Measurements from ENCODE around the gene MRPL21. TPM values are rescaled to one million over a fixed set of nuclear protein-coding genes. Genes with fewer than 3 reads are reported as not detected.

The MRPL21 gene
- 10 to 100 TPM in 11 of 12 donors, not detected in 1; 31.4 to 49.1 (median 44.6) TPM for polyA plus RNA-seq (ENCODE audit: insufficient read length in 12 of 12)
- long read RNA-seq, donor 1, transcript MRPL21-201 (7 exons, 683 nt): major isoform, 52 of 64 reads
- long read RNA-seq, donor 1, transcript MRPL21-202 (7 exons, 662 nt): minor isoform, 5 of 64 reads
- long read RNA-seq, donor 1, partial matches to known transcripts: 5 of 64 reads
- long read RNA-seq, donor 1, other reads (novel, unspliced or antisense): 0 of 64 reads
- long read RNA-seq, donor 2, transcript MRPL21-202 (7 exons, 662 nt): minor isoform, 5 of 37 reads
- long read RNA-seq, donor 2, transcript MRPL21-201 (7 exons, 683 nt): major isoform, 30 of 37 reads
- long read RNA-seq, donor 2, partial matches to known transcripts: 0 of 37 reads
- long read RNA-seq, donor 2, other reads (novel, unspliced or antisense): 0 of 37 reads
- long read RNA-seq, donor 3, transcript MRPL21-201 (7 exons, 683 nt): major isoform, 19 of 21 reads
- long read RNA-seq, donor 3, partial matches to known transcripts: 0 of 21 reads
- long read RNA-seq, donor 3, other reads (novel, unspliced or antisense): 0 of 21 reads
- long read RNA-seq, donor 4, transcript MRPL21-201 (7 exons, 683 nt): major isoform, 19 of 22 reads
- long read RNA-seq, donor 4, partial matches to known transcripts: 0 of 22 reads
- long read RNA-seq, donor 4, other reads (novel, unspliced or antisense): 0 of 22 reads
- long read RNA-seq, donor 5: 0 reads
- long read RNA-seq, donor 6, transcript MRPL21-201 (7 exons, 683 nt): major isoform, 11 of 15 reads
- long read RNA-seq, donor 6, partial matches to known transcripts: 0 of 15 reads
- long read RNA-seq, donor 6, other reads (novel, unspliced or antisense): 0 of 15 reads
- long read RNA-seq, donor 7, transcript MRPL21-202 (7 exons, 662 nt): minor isoform, 7 of 28 reads
- long read RNA-seq, donor 7, transcript MRPL21-201 (7 exons, 683 nt): major isoform, 18 of 28 reads
- long read RNA-seq, donor 7, partial matches to known transcripts: 0 of 28 reads
- long read RNA-seq, donor 7, other reads (novel, unspliced or antisense): 0 of 28 reads
- long read RNA-seq, donor 8, transcript MRPL21-202 (7 exons, 662 nt): minor isoform, 10 of 60 reads
- long read RNA-seq, donor 8, transcript MRPL21-201 (7 exons, 683 nt): major isoform, 47 of 60 reads
- long read RNA-seq, donor 8, partial matches to known transcripts: 0 of 60 reads
- long read RNA-seq, donor 8, other reads (novel, unspliced or antisense): 0 of 60 reads
- long read RNA-seq, donor 9, transcript MRPL21-201 (7 exons, 683 nt): major isoform, 18 of 23 reads
- long read RNA-seq, donor 9, partial matches to known transcripts: 0 of 23 reads
- long read RNA-seq, donor 9, other reads (novel, unspliced or antisense): 0 of 23 reads
- long read RNA-seq, donor 10, transcript MRPL21-201 (7 exons, 683 nt): major isoform, 29 of 36 reads
- long read RNA-seq, donor 10, partial matches to known transcripts: 0 of 36 reads
- long read RNA-seq, donor 10, other reads (novel, unspliced or antisense): 0 of 36 reads
- long read RNA-seq, donor 11, transcript MRPL21-201 (7 exons, 683 nt): major isoform, 18 of 23 reads
- long read RNA-seq, donor 11, transcript MRPL21-202 (7 exons, 662 nt): minor isoform, 5 of 23 reads
- long read RNA-seq, donor 11, partial matches to known transcripts: 0 of 23 reads
- long read RNA-seq, donor 11, other reads (novel, unspliced or antisense): 0 of 23 reads

DNA sequence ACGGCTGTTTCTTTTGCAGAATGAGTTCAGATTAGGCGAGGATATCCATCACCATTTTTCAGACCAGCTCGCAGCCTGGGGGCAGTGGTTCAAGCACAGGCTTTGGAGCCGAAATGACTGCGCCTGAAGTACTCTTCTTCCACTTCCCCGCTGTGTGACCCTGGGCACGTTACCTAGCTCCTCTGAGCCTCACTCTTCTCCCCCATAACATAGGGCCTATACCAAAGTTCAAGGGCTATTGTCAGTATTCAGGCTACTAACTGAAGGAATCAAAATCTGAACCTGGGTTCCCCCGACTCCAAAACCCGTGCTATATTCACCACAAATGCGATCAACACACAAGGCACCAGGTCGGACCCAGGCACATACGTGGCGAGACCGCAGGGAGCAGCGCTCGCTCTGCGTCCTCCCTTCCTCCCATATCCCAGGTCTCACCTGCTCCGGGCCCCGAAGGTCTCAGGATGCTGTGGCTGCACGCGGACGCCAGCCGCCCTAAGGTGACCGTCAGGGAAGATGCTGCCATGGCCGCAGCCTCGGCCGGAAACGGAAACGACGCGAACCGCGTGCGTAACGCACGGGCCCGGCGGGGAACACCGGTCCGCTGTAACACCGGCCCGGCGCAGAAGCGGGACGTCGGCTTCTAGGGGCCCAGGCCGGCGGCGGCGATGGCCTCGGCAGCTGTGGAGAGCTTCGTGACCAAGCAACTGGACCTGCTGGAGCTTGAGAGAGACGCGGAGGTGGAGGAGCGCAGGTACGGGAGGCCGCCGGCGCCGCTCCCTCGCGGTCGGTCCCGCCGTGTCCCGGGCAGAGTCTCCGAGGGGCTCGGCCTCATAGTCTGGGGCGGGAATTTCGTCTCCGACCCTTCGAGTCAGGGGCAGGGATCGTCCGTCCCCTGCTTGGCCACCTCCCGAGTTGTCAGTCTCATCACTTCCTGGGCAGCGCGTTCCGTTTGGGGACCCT lies at the start of gene MRPL21, which contains the start of gene IGHMBP2:
MRPL21 (minus strand) TSS at position 545 of the 960 bp plus-strand sequence; CDS start at position 523, 22 bp downstream.
IGHMBP2 (plus strand) TSS at position 604 of the 960 bp plus-strand sequence; CDS start at position 666, 62 bp downstream.
- peak; percentile 92 for DNase-seq

DNA sequence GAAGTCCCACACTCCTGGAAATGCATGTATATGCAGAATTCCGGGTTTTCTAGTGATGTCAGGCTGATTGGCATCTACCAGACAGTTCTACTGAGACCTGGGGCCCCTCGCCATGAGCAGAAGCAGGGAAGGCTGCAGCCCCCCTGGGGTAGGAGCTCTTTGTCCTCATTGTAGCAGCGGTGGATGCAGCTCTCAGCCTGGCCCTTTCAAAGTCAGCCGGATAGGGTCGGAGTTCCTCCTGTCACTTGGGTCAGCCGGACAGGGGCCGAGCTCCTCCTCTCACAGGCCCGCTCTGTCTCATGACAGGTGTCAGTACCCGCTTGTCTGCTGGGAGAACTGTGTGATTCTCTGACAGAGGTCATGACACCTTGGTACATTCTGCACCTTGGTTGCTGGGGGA lies 47.1 kb upstream of the MRPL21 start:
- no peak for DNase-seq

DNA sequence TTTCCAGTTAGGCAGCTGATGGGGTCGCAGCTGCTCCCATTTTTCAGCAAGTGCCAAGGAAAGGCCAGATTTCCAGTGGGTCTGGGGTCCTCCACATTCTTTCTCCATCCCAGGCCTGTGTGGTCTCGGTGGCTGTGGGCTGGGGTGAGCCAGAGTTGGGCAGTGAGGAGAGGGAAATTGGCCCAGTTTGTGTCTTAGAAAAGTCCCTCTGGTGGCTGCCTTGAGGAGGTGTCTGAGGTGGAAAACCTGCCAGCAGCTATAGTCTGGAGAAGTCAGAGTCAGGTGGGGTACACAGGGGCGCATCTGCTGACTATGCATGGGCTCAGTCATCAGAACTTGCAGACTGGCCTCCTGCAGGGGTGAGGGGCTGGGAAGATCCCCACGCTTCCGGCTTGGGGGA lies 46.6 kb upstream of the MRPL21 start:
- DNase-seq: no peak

DNA sequence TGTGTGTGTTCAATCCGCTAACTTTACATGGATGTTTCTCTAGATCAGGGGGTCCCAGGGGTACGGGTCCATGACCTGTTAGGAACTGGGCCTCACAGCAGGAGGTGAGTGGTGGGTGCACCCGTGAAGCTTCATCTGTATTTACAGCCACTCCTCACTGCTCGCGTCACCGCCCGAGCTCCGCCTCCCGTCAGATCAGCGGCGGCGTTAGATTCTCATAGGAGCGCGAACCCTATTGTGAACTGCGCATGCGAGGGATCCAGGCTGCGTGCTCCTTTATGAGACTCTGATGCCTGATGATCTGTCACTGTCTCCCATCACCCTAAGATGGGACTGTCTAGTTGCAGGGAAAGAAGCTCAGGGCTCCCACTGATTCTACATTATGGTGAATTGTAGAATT lies 45.3 kb upstream of the MRPL21 start:
- no peak for DNase-seq

DNA sequence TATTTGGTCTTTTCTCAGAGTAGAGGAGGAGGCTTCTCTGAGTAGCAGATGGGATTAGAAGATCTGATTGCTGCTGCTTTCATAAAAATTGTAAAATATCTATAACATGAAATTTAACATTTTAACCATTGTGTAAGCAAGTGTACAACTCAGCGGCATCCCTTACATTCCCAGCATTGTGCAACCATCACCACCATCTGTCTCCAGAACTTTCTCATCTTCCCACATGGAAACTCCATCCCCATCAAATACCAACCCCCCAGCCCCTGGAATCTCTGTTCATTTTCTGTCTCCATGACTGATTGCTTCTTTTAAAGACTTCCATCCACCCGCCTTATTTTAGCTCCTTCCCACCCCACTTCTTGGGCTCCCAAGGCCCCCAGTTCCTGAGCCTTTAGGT lies 44.9 kb upstream of the MRPL21 start:
- DNase-seq: no peak

DNA sequence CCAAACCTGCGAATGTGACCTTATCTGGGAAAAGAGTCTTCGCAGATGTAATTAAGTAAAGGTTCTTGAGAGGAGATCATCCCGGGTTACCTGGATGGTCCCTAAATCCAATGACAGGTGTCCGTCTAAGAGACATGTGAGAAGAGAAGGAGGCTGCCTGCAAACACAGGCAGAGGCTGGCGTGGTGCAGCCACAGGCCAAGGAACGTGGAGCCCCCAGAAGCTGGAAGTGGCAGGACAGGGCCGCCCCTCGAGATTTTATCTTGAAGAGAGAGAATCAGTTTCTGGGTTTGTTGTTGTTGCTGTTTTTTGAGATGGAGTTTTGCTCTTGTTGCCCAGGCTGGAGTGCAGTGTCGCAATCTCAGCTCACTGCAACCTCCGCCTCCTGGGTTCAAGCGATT lies 43.5 kb upstream of the MRPL21 start:
- DNase-seq: no peak

DNA sequence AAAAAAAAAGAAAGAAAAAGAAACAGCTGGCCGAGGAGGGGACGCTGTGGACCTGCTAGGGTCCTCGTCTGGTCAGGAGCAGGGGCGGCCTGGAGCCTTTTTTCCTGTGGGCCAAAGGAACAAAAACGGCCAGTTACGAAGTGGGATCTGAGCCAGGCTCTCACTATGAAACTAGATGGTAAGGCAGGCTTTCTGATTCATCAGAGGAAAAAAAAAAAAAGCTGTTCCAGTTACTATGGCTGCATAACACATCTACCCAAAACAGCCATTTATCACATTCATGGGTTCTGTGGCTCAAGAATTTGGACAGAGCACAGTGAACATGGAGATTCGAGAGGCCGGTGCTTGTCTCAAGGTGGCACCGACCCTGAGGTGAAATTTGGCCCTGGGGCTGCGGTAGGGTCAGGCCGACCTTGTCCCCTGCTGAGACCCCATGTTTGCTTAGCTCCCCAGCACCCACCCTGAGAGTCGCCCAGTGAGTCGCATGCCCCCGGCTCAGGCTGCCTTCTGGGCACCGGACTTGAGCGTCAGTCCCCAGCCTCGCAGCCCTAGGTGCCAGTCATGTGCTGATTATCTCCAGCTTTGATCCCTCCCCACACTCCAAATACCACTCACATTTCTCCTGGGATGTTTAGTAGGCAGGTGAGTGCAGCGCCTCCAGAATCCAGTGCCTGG lies 42.9 kb upstream of the MRPL21 start:
- DNase-seq: peak; percentile 48

DNA sequence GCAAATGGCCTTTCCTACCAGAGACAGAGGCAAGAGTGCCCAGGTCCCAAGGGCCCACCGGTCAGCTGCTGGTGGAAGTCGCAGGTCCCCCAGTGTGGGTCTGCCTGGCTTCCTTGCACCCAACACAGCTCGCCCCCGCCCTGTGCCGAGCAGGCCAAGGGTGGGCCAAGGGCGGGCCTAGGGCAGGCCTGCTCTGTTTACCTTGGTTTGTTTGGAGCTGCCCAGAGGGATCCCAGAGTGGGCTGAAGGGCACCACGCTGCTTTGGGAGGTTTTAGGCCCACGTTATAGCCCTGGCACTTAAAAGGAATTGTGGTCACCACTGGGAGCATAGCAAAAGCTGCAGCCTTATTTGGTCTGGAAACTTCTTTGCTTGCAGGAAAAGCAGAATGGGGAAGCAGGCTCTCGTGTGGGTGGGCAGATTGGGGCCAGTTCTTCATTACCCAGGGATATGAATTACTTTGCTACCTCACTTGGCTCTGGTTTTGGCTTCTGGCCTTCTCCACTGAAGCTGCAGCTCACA lies 39.2 kb upstream of the MRPL21 start:
- peak; percentile 55 for DNase-seq

DNA sequence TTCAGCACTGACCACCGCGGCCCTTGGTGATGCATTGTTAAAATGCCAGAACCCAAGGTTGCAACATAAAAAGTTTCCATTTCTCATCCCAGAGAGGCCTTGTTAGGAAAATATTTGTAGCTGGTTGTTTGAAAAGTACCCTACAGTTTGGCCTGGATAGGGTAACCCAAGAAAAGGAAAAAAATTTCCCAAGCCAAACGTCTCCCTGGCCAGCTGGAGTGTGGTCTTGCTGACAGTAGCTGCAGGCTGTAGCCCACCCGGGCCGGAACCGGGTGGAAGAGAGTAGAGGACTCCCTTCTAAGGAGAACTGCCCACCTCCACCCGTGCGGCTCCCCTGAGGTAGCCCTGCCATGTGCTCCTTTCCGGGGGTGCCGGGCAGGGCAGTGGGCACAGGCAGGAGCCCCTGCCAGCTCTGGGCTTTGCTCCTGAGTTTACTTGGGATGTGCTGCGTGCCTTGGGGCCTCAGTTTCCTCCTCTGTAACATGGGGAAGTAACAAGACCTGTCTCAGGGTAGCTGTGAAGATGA lies 38.5 kb upstream of the MRPL21 start:
- DNase-seq: no peak

DNA sequence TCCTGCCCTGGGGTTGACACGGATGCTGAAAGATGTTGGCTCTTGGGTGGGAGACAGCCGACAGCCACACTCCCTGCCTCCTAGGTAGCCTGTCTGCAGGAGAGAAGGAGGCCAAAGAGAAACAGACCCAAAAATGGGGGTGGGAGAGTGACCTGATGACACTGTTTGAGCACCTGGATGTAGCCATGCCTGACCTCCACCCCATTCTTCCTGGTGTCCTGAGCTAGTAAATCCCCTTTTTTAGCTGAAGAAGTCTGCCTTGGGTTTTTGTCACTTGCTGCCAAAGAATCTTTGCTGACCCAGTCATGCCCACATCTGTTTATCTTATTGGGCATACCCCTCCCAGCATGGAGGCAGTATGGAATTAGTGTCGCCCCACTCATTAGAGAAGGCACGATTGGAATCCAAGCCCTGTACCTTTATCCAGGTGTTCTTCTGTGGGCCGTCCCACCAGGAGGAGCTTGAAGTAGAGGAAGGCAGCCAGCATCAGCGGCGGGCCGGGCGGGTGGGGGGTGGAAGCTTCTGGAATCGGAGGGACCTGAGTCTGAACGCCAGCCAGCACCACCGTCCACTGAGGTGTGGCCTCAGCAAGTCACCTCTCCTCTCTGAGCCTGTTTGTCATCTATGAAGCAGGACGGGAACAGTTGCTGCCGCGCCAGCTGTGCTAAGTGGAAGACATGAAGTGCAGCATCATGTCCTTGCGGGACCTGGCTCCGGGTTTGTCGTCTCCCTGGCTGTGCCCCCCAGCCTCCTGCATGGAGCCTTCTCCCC lies 37.9 kb upstream of the MRPL21 start:
- DNase-seq: no peak

DNA sequence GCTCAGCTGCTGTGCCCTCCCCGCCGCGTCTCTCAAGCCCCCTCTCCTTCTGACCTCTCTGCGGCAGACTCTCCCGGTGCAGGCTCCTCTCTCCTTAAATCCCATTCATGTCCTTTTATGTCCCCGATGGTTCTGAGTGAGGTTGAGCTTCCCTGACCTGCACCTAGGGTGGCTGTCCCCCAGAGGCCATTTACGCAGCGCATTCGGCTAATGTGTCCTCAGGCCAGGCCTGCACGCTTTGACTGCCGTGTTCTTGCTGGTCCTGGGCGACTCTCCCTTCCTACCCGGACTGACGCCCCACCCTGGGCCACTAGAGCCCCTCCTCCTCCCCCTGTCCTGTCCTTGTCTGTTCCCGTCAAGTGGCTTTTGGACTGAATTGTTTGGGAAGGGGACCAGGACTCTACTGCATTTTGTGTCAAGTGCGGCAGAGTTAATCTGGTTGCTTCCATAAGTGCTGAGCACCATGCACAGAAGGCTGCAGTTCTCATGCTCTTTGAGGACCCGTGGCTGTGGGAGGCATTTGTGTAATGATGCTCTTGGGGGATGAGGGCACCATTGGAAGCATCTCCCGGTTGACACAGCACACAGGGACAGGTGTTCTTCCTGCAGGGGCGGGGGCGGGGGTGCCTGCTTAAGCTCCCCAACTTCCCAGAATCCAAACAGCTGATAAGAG lies 37.2 kb upstream of the MRPL21 start:
- no peak for DNase-seq

DNA sequence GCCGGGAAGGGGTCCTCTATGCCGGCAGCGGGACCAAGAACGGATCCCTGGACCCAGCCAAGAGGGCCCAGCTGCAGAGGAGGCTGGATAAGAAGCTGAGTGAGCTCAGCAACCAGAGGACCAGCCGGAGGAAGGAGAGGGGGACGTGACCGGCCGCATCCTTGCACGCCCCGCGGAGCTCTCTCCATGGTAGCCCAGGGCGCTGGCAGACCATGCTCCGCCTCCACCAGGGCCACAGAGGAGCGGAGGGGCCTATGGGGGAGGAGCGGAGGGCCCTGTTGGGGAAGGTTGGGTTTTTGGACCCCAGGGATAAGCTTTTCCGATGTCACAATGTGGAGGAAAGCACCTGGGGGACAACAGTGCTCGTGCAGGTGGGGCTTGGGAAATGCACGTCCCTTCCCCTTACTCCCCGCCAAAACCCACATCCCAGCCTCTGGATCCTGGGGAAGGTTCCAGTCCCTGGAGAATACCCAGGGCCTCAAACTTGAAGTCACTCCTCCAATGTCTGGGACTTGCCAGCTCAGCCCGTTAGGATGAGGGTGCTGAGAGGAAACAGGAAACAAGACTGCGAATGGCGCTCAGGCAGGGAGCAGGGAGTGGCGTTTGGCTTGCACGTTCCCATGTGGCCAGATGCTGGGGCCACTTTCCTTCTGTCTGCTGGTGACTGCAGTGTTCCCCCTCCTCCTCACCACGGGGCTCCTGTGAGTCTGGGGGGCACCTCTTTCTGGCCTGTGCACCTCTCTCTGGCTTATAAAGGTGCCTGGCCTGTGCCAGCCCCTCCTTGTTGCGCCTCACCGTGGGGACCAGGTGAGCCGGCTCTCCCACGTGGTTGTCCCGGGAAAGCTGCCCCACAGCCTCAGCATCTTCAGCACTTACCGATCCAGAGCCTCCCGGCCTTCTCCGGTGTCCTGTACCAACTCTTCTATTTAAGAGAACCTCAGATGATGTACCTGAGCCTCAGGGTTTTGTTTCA lies 36.2 kb upstream of the MRPL21 start:
- no peak for DNase-seq

DNA sequence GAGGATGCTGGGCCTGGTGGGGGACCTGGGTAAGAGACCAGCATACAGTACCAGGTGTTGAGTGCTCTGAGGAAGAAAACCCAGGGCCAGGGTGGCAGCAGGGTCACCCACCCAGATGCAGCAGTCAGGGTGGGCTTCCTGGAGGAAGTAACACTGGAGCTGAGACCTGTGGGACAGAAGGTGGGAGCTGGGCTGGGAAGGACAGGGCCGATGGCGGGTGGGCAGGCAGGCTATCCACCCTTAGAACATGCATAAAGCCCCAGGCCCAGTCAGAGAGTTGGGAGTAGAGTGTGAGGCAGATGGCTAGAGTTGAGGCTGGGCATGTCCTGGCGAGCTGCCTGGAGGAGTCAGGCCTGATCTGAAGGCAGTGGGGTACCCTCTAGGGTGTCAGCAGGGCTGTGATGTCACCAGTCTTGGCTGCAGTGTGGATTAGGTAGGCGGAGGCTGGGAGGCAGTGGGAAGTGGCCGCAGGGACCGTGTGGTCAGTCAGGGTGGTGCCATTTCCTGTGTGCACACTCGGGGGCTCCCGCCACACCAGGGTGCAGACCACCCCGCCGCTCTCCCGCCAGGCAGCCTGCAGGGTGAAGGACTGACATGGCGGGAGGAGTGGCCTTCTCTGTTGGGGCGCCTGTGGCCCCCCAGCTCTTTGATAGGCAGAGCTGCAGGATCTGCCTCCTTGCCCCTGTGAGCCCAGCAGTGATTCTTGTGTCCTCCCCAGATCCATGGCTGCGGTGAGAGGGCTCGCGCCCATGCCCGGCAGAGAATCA lies 35.4 kb upstream of the MRPL21 start:
- no peak for DNase-seq

DNA sequence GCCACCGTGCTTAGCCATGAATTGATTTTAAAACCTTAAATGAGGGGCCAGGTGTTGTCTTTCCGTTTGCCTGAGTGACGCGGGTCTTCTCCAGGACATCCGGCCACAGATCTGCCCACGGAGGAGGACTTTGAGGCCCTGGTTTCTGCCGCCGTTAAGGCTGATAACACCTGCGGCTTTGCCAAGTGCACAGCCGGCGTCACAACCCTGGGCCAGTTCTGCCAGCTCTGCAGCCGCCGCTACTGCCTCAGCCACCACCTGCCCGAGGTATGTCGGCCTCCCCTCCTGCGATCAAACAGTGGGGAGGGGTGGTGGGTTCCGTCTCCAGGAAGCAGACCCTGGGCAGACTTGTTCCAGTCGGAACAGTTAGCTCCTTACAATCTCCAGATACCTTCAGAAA lies 34.5 kb upstream of the MRPL21 start:
- no peak for DNase-seq

Measured in muscle of arm (tissue), 14 donors.